Measurements from ENCODE around the gene DIRAS3. TPM values are rescaled to one million over a fixed set of nuclear protein-coding genes. Genes with fewer than 3 reads are reported as not detected.

Gene DIRAS3
- total RNA-seq, 1 experiment from 2014 or later = 1.9 TPM

GRCh38 chr1:68065766-68066165, 15.3 kb upstream of the DIRAS3 start:
- intact Hi-C loops (cut with micrococcal nuclease) = no loop called here
- ChIA-PET RAD21 (ENCODE audit: low non-redundant PET in 1 of 2, low total read pairs in 2 of 2, uncharacterized antibody in 2 of 2, unreplicated experiment in 2 of 2) (no interaction called here), POLR2A (no interaction called here), CTCF (no interaction called here)
- H3K9me3 ChIP-seq (ENCODE audit: control insufficient read depth in 1 of 2, insufficient read depth in 1 of 2, low read depth in 1 of 2, low read length in 2 of 2) = no peaks in the 10 kb centered on the region
- no peaks in the 10 kb centered on the region for H3K36me3 ChIP-seq (ENCODE audit: control insufficient read depth in 1 of 2, insufficient read depth in 2 of 2, low read length in 2 of 2)
- H3K4me3 ChIP-seq (replicated peaks in 1 of 2; ENCODE audit: low read depth in 1 of 2, low read length in 2 of 2) = no peak overlapping the region
- no peak for TF ChIP-seq CEBPB (IDR thresholded peaks at IDR 0.05; ENCODE audit: low read depth)
- no peak for TF ChIP-seq FOSL1 (IDR thresholded peaks at IDR 0.05; ENCODE audit: low read depth)
- TF ChIP-seq POLR2AphosphoS5 (IDR thresholded peaks at IDR 0.05; ENCODE audit: low read depth, low read length) = no peak
- TF ChIP-seq CTCF (IDR thresholded peaks at IDR 0.05 in 2 of 3, conservative IDR thresholded peaks at IDR 0.05 in 1 of 3; ENCODE audit: borderline replicate concordance in 1 of 3, insufficient read depth in 1 of 3, low read depth in 2 of 3, low read length in 2 of 3) = no peak
- TF ChIP-seq MAX (IDR thresholded peaks at IDR 0.05) = no peak
- no peak for TF ChIP-seq EZH2 (IDR thresholded peaks at IDR 0.05)
- no peak for TF ChIP-seq REST (IDR thresholded peaks at IDR 0.05; ENCODE audit: low read depth)
- TF ChIP-seq SIN3A (IDR thresholded peaks at IDR 0.05; ENCODE audit: low read depth) = no peak
- no peak for TF ChIP-seq SRF (IDR thresholded peaks at IDR 0.05; ENCODE audit: low read depth)
- no peak for TF ChIP-seq ZFX (IDR thresholded peaks at IDR 0.05)
- TF ChIP-seq TCF7L2 (IDR thresholded peaks at IDR 0.05; ENCODE audit: borderline replicate concordance, extremely low read depth, insufficient read depth, insufficient read length) = no peak
- TF ChIP-seq CBX3 (IDR thresholded peaks at IDR 0.05; ENCODE audit: low read depth) = no peak
- no peak for TF ChIP-seq YY1 (IDR thresholded peaks at IDR 0.05; ENCODE audit: extremely low read depth, insufficient replicate concordance, low read depth, low read length)
- no peak for TF ChIP-seq JUND (IDR thresholded peaks at IDR 0.05)
- TF ChIP-seq EZH2phosphoT487 (IDR thresholded peaks at IDR 0.05; ENCODE audit: borderline replicate concordance) = no peak
- TF ChIP-seq ELF1 (IDR thresholded peaks at IDR 0.05; ENCODE audit: borderline replicate concordance, low read depth) = no peak
- no peak for TF ChIP-seq ZBTB33 (IDR thresholded peaks at IDR 0.05; ENCODE audit: extremely low read depth, insufficient replicate concordance, low read length)
- TF ChIP-seq ATF3 (IDR thresholded peaks at IDR 0.05) = no peak
- no peak for TF ChIP-seq ZNF274 (IDR thresholded peaks at IDR 0.05; ENCODE audit: low read depth, low read length)
- TF ChIP-seq RAD21 (IDR thresholded peaks at IDR 0.05; ENCODE audit: low read depth) = no peak
- DNase-seq (ENCODE audit: low read depth, low spot score) = no peak
- no peaks in the 10 kb centered on the region for H4K20me1 ChIP-seq (ENCODE audit: insufficient read depth)
- no TSS peak for BruUV-seq (replicated peaks)
- no peak overlapping the region for H3K27ac ChIP-seq (ENCODE audit: low read depth, low read length)
- no peaks in the 10 kb centered on the region for H3K27me3 ChIP-seq (ENCODE audit: insufficient read depth, low read length)
- H3K79me2 ChIP-seq (ENCODE audit: insufficient read depth, low read length) = no peaks in the 10 kb centered on the region
- H3K9ac ChIP-seq (ENCODE audit: low read length) = no peak overlapping the region
- H3K4me1 ChIP-seq (ENCODE audit: control insufficient read depth in 1 of 2, insufficient read depth in 2 of 2, low read length in 2 of 2) = peaks cover 2 to 10% of the 10 kb centered on the region in 2 experiments; a peak in 3 of 4 replicates
- no peak for ATAC-seq
- H3K9me2 ChIP-seq (ENCODE audit: insufficient read depth) = no peaks in the 10 kb centered on the region
- H3K4me2 ChIP-seq (ENCODE audit: low read length) = no peak overlapping the region
- H2AFZ ChIP-seq (ENCODE audit: low read depth, low read length, poor library complexity, severe bottlenecking) = no peak overlapping the region
